Panc1 (cell line): Measurements from ENCODE around the gene MTUS2. TPM values are rescaled to one million over a fixed set of nuclear protein-coding genes. Genes with fewer than 3 reads are reported as not detected.

Experiments
- ATAC-seq: fragments of 200-7000 bp; cut with Tn5 transposase; 2 replicates; pipeline ENCODE4 v1.9.1; 2020; ENCODE audit warnings: mild to moderate bottlenecking, moderate library complexity
- BruUV-seq: library from RNA; stranded (reverse); fragments of 400-500 nt; replicated peaks from 2 replicates; lab custom pipeline; 2021; lab: Mats Ljungman, UMichigan
- CTCF ChIA-PET: fragments of 300-600 bp; sonication (Branson Sonifier 250); formaldehyde crosslinking; loops from one replicate; lab custom pipeline; 2022; ENCODE audit warnings: antibody characterized with exemption; lab: Charles Lee
- POLR2A ChIA-PET: fragments of 300-600 bp; sonication (Branson Sonifier 250); formaldehyde crosslinking; loops from one replicate; lab custom pipeline; 2022; ENCODE audit warnings: antibody characterized with exemption; lab: Charles Lee
- DNase-seq: peaks from one replicate; pipeline ENCODE4 v3.0.0-alpha.2; 2010; ENCODE audit warnings: low read depth, low spot score
- H3K27ac ChIP-seq: 2 replicates; pipeline ENCODE4 v1.5.1; 2011; ENCODE audit warnings: mild to moderate bottlenecking, low read length, inconsistent platforms
- H3K27me3 ChIP-seq: fragments of 200-500 bp; sonication (Bioruptor generic); 2 replicates; pipeline ENCODE4 v1.6.0; 2014; ENCODE audit warnings: low read length, inconsistent platforms; ENCODE audit not compliant: control insufficient read depth, insufficient read depth
- H3K36me3 ChIP-seq: fragments of 200-500 bp; sonication (Bioruptor generic); 2 replicates; pipeline ENCODE4 v1.5.1; 2014; ENCODE audit warnings: inconsistent platforms, mild to moderate bottlenecking, low read length, moderate library complexity; ENCODE audit not compliant: control insufficient read depth, insufficient read depth
- H3K4me1 ChIP-seq: 2 replicates; pipeline ENCODE4 v1.5.1; 2011; ENCODE audit warnings: inconsistent platforms, mild to moderate bottlenecking, low read length, moderate library complexity; ENCODE audit not compliant: control insufficient read depth, insufficient read depth
- H3K4me3 ChIP-seq, 2 experiments: 2 replicates each; pipeline ENCODE4 v1.5.1; 2011 to 2012; ENCODE audit warnings: low read depth in 2 of 2, low read length in 2 of 2, mild to moderate bottlenecking in 2 of 2, inconsistent platforms in 1 of 2, moderate library complexity in 1 of 2
- H3K9me3 ChIP-seq: fragments of 200-500 bp; sonication (Bioruptor generic); 2 replicates; pipeline ENCODE4 v1.5.1; 2014; ENCODE audit warnings: low read depth, mild to moderate bottlenecking, inconsistent platforms, low read length, moderate library complexity; ENCODE audit not compliant: control insufficient read depth, insufficient read depth
- CTCF ChIP-seq: fragments of 450-650 bp; IDR thresholded peaks from 2 replicates; pipeline ENCODE4 v1.5.1; 2017; ENCODE audit warnings: mild to moderate bottlenecking
- POLR2AphosphoS5 ChIP-seq: IDR thresholded peaks from 2 replicates; pipeline ENCODE4 v1.6.1; 2012; ENCODE audit warnings: mild to moderate bottlenecking, low read depth, low read length, moderate library complexity
- REST ChIP-seq, 2 experiments: IDR thresholded peaks; 2 replicates each; pipeline ENCODE4 v1.6.1; 2011 to 2012; ENCODE audit warnings: low read depth in 2 of 2, control low read depth in 1 of 2, low read length in 1 of 2, mild to moderate bottlenecking in 1 of 2, moderate library complexity in 1 of 2; ENCODE audit not compliant: insufficient read depth in 1 of 2
- SIN3A ChIP-seq: IDR thresholded peaks from 2 replicates; pipeline ENCODE4 v1.6.1; 2012; ENCODE audit warnings: low read depth, mild to moderate bottlenecking, low read length, moderate library complexity, borderline replicate concordance; ENCODE audit not compliant: insufficient read depth
- TCF7L2 ChIP-seq: IDR thresholded peaks from 2 replicates; pipeline ENCODE4 v1.6.1; 2011; ENCODE audit warnings: mild to moderate bottlenecking, low read depth, low read length, inconsistent platforms
- in situ Hi-C: cut with HindIII; loops from 2 replicates; pipeline ENCODE4 v1.10.0; 2016; ENCODE audit warnings: low sequenced_read_pairs, low pct_unique_long_range_greater_than_20kb
- intact Hi-C: fragments of 100-400 bp; cut with micrococcal nuclease; formaldehyde crosslinking; loops from one replicate; pipeline ENCODE4 v1.10.0; 2022; ENCODE audit not compliant: unreplicated experiment
- total RNA-seq: library from RNA; stranded (reverse); gene quantifications from one replicate; pipeline ENCODE4 v1.2.1, GENCODE V29; 2021; ENCODE audit not compliant: unreplicated experiment

MTUS2 gene
- total RNA-seq, 1 experiment from 2014 or later = 0.05 TPM

DNA sequence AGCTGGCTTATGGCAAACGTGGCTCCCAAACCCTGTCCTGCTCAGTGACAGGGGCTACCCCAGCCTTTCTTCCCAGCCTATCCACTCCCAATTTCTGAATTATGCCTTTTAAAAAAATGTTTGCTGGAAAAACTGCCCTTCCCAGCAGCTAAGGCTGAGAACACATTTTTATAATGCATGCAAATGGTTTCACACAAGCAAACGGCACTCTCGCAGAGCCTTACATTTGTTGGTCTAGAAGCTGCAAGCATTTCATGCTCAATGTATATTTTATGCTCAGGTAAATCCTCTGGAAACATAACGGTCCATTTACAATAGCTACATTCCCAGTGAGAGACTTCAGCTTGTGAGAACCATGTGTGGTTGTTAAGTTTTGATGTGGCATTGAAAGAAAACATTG is 713.9 kb downstream of the MTUS2 start:
- Histone ChIP-seq H3K27ac (no peak overlapping the region), H3K27me3 (no peaks in the 10 kb centered on the region), H3K4me1 (no peaks in the 10 kb centered on the region), H3K9me3 (no peaks in the 10 kb centered on the region), H3K4me3 (no peak overlapping the region), H3K36me3 (no peaks in the 10 kb centered on the region)
- intact Hi-C loops (no loop called here), in situ Hi-C loops (no loop called here)
- no peak for ATAC-seq
- TF ChIP-seq POLR2AphosphoS5 (no peak), TCF7L2 (no peak), REST (IDR thresholded peaks at IDR 0.05; ENCODE audit: insufficient read depth in 1 of 2, low read depth in 2 of 2, low read length in 1 of 2) (no peak), CTCF (no peak), SIN3A (no peak)
- no peak for DNase-seq
- BruUV-seq = no TSS peak
- ChIA-PET CTCF (no interaction called here), POLR2A (no interaction called here)

- intact Hi-C loops = no loop called here
- DNase-seq (no peak), ATAC-seq (no peak)
- no peaks in the 10 kb centered on the region for H3K27me3 ChIP-seq
- no peak overlapping the region for H3K27ac ChIP-seq
- no peak overlapping the region for H3K4me3 ChIP-seq
- POLR2A ChIA-PET = no interaction called here
- no peaks in the 10 kb centered on the region for H3K4me1 ChIP-seq
- CTCF ChIA-PET = no interaction called here
- BruUV-seq = no TSS peak
- in situ Hi-C loops = no loop called here
- no peak for TF ChIP-seq SIN3A
- no peak for TF ChIP-seq POLR2AphosphoS5
- H3K36me3 ChIP-seq = no peaks in the 10 kb centered on the region
- H3K9me3 ChIP-seq = no peaks in the 10 kb centered on the region
These were observed 715.8 kb downstream of the MTUS2 start for GRCh38 chr13:29535663-29536655.

DNA sequence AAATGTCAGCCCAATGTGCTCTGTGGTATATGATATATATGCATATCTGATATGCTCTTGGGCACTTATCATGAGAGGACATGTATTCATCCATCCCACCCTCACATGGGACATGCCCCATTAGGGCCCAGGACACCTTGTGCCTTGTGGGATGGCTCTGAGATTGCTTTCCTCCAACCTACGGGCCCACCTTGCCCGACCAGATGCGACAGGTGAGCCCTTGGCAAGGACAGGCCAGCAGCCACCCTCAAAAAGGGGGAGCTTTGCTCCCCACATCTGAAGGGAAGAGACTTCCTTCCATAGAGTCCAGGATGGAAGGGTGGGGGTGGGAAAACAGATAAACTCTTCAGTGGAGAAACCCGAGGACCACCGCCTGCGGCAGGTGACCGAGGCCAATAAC is 716.7 kb downstream of the MTUS2 start:
- no TSS peak for BruUV-seq
- intact Hi-C loops = no loop called here
- Histone ChIP-seq H3K4me3 (no peak overlapping the region), H3K4me1 (no peaks in the 10 kb centered on the region), H3K27me3 (no peaks in the 10 kb centered on the region), H3K9me3 (no peaks in the 10 kb centered on the region), H3K27ac (no peak overlapping the region), H3K36me3 (no peaks in the 10 kb centered on the region)
- TF ChIP-seq REST (IDR thresholded peaks at IDR 0.05; ENCODE audit: insufficient read depth in 1 of 2, low read depth in 2 of 2, low read length in 1 of 2) (no peak), TCF7L2 (no peak), POLR2AphosphoS5 (no peak), CTCF (no peak), SIN3A (no peak)
- ATAC-seq = no peak
- CTCF ChIA-PET = no interaction called here
- in situ Hi-C loops = no loop called here
- DNase-seq = no peak
- POLR2A ChIA-PET = no interaction called here
